ENCODE results near the gene ADCY9.

DNA sequence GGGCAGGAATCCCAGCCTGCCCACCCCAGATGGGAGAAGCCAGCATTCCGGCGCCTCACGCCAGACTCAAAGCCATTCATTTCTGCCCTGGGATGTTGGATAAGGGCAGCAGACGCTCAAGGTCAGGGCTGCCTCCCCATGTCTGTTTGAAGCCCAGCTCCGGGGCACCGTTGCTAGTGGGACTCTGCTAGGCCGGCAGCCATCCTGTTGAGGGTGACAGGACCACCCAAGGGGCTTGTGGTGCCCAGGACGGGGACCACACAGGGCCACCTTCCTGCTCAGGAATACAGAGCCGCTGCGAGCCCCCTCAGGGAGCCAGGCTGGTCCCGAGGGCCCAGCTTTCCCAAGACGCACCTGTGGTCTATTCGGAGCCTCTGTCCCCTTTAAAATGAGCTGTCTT, 134.0 kb downstream of the ADCY9 start:
- TF ChIP-seq, protein P1, sequence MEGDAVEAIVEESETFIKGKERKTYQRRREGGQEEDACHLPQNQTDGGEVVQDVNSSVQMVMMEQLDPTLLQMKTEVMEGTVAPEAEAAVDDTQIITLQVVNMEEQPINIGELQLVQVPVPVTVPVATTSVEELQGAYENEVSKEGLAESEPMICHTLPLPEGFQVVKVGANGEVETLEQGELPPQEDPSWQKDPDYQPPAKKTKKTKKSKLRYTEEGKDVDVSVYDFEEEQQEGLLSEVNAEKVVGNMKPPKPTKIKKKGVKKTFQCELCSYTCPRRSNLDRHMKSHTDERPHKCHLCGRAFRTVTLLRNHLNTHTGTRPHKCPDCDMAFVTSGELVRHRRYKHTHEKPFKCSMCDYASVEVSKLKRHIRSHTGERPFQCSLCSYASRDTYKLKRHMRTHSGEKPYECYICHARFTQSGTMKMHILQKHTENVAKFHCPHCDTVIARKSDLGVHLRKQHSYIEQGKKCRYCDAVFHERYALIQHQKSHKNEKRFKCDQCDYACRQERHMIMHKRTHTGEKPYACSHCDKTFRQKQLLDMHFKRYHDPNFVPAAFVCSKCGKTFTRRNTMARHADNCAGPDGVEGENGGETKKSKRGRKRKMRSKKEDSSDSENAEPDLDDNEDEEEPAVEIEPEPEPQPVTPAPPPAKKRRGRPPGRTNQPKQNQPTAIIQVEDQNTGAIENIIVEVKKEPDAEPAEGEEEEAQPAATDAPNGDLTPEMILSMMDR (IDR thresholded peaks at IDR 0.05; ENCODE audit: insufficient read depth, low read length, poor library complexity, severe bottlenecking), result no peak
- no peak for TF ChIP-seq EZH2phosphoT487 (conservative IDR thresholded peaks at IDR 0.05; ENCODE audit: low read length)

Measured in SU-DHL-6 (cell line).